Stomach (tissue), 4 donors: ENCODE data around the gene MS4A6A.

Experiments
- EP300 ChIP-seq: sonication (generic); formaldehyde crosslinking; IDR thresholded peaks from one replicate; pipeline ENCODE4 v1.6.1; 2017; ENCODE audit warnings: antibody characterized with exemption
- TF ChIP-seq, protein P1 (sequence below), 7 experiments: fragments of 450-650 bp in 4 of 7; fragments of 200-600 bp in 3 of 7; sonication (generic) in 3 of 7; IDR thresholded peaks; one replicate each; pipeline ENCODE4 v1.5.1; 2016 to 2019; ENCODE audit warnings: antibody characterized with exemption in 7 of 7, control low read depth in 2 of 7, mild to moderate bottlenecking in 1 of 7

DNA sequence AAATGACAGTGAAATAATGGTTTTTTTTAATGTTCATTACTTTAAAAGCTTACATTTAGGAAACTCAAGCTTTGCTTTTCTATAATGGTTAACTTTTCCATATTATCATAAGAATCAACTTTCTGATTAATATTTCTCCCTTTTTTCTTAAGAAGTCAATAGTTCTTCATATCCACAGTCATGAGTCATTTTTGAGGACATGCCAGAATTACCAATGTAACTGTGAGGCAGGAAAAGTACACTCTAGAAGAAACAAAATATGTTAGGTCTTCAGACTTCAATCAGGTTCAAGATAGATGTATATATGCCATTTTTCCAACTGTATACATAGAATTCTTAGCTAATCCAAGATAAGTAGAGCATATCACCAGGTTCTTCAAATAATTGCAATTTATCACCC, 10.9 kb downstream of the MS4A6A start:
- TF ChIP-seq, protein P1, sequence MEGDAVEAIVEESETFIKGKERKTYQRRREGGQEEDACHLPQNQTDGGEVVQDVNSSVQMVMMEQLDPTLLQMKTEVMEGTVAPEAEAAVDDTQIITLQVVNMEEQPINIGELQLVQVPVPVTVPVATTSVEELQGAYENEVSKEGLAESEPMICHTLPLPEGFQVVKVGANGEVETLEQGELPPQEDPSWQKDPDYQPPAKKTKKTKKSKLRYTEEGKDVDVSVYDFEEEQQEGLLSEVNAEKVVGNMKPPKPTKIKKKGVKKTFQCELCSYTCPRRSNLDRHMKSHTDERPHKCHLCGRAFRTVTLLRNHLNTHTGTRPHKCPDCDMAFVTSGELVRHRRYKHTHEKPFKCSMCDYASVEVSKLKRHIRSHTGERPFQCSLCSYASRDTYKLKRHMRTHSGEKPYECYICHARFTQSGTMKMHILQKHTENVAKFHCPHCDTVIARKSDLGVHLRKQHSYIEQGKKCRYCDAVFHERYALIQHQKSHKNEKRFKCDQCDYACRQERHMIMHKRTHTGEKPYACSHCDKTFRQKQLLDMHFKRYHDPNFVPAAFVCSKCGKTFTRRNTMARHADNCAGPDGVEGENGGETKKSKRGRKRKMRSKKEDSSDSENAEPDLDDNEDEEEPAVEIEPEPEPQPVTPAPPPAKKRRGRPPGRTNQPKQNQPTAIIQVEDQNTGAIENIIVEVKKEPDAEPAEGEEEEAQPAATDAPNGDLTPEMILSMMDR (IDR thresholded peaks at IDR 0.05) = no peak
- no peak for TF ChIP-seq EP300
